GM12874 (cell line): Measurements from ENCODE around the gene OCRL.

ENCODE experiments used
- TF ChIP-seq, protein P1 (sequence below): IDR thresholded peaks from 2 replicates; pipeline ENCODE4 v1.5.1; 2011; ENCODE audit warnings: low read depth, mild to moderate bottlenecking, control low read depth, low read length, moderate library complexity; ENCODE audit not compliant: insufficient read depth

The OCRL gene

DNA sequence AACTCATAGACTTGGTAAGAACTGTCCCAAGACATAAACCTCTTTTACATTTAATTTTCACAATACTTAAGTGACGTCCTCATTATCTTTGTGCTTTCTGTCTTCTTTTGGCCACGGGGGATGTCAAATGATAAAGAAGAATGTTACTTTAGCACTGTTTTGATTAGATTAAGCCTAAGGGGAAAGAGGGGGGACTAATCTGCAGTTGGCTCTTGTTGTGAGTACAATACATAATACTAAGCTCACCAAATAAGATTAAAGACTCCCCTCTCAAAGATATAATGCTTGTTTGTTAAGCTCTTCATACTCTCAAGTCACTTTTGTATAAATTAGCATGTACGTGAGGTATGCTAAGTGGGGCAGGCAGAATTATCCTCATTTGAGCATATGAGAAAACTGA lies 36.5 kb downstream of the OCRL start:
- TF ChIP-seq, protein P1, sequence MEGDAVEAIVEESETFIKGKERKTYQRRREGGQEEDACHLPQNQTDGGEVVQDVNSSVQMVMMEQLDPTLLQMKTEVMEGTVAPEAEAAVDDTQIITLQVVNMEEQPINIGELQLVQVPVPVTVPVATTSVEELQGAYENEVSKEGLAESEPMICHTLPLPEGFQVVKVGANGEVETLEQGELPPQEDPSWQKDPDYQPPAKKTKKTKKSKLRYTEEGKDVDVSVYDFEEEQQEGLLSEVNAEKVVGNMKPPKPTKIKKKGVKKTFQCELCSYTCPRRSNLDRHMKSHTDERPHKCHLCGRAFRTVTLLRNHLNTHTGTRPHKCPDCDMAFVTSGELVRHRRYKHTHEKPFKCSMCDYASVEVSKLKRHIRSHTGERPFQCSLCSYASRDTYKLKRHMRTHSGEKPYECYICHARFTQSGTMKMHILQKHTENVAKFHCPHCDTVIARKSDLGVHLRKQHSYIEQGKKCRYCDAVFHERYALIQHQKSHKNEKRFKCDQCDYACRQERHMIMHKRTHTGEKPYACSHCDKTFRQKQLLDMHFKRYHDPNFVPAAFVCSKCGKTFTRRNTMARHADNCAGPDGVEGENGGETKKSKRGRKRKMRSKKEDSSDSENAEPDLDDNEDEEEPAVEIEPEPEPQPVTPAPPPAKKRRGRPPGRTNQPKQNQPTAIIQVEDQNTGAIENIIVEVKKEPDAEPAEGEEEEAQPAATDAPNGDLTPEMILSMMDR = no peak

DNA sequence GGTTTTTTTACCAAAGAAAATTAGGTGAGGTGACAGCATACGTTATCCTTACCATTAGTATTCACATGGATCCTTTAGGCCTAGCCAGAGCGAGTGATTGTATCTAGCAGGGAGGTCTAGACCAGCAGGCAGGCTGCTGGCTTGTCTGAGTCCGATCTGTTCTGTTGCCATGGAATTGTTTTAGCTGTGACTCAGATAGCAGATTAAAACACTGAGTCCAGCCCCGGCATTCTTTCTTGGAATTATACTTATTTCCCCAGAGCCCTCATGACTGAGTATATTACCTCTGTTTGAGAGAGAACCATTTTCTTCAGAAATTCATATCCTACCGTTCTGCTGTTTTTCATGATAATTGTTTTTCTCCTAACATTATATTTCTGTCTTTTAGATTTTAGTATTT lies 37.4 kb downstream of the OCRL start:
- TF ChIP-seq, protein P1 = no peak

DNA sequence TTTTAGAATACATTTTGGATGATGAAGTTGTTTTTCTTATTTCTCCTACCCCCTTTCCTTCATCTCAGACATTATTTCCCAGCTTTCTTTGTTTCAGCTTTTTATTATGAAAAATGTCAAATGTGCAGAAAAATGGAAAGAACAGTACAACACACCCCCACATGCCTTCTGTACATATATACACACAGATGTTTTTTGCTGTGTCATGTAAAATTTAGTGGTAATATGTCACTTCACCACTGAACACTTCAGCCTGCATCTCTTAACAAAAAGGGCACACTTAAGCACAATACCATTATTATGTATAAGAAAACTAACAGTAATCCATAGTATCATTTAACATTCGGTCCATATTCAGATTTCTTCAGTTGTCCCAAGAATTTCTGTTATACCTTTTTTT lies 37.8 kb downstream of the OCRL start:
- TF ChIP-seq, protein P1 = no peak

DNA sequence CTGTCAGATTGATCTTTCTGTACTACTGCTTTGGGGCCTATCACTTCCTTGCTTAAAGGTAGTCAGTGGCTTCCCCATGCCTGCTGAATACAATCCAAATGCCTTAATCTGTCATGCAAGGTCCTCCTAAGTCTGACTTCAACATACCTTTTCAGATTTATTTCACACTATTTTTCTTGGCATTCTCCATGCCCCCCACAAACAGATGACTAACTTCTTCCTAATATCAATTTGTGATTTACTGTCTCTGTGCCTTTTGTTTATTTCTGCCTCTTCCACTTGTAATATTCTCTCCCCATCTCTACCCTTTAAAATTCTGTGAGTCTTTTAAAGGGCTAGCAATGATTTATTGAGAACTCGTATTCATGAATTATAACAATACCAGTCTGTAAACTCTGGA lies 41.8 kb downstream of the OCRL start:
- TF ChIP-seq, protein P1 = no peak

DNA sequence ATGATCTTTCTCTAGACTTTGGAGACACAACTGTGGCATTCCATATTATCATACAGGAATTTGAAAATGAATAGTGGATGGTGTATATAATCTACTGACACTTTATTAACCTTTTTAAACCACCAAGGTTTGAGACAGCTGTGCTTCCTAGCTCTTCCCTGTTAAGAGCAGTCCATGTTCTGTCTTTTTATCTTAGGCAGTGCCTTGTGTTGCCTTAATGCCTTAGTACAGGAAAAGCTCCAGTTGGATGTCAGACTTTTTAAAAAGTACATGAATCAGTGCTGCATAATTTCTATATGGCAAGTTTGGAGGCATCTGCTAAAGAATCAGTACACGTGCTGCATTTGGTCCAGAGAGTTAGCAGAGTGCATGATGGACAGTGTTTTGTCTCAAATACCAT lies 45.1 kb downstream of the OCRL start:
- TF ChIP-seq, protein P1 = no peak

DNA sequence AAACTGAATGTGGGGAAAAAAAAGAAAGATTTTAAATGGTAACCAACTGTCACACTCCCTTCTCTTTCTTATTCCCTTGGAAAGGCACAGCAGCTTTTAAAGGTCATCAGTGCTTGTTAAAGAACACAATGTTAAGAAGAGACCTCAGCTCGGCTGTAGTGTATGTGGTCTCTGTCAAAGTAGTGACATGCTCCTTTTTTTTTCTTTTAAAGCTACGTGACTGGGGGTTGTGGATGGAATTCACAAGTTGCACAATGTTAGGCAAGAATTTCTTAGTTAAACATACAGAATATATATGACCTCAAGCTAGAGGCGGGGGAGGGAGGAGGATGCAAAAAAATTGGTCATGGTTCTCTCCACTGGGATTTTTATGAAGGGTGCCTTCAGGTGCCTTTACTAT lies 45.6 kb downstream of the OCRL start:
- TF ChIP-seq, protein P1 = no peak

DNA sequence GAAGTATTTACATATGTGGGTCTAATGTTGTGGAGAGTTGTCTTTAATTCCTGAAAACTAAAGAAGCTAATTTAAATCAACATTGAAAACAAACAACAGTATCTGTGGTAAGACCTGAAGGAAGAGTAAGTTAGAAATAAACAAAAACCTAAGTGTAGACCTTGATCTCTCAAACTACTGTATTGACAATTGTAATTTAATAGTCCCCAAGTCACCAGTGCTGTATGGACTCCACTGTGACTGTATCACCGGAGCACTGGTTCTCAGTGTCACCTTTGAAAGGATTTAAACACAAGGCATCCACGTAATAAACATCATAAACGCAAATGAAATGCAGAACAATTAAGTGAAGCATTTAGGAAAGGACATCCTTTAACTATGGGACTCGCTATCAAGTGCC lies 46.4 kb downstream of the OCRL start:
- TF ChIP-seq, protein P1 = no peak

DNA sequence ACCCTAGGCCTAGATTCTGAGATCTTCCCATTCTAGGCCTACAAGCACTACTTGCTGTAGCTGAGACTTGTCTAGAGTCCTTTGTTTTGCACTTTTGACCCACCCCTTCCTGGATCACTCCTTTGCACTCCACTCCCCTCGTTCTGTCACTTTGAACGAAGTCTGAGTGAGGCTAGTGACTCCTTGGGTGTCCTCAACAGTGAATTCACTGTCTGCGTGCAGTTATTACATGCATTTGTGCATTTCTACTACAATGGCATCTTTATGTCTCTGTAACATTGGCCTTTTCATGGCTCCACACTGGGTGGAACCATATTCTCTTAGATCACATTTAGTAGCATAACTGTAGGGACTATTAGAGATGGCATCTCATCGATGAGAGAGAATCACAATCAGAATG lies 50.5 kb downstream of the OCRL start:
- TF ChIP-seq, protein P1 = no peak
